SK-N-SH treated with all-trans-retinoic acid at 6 μM for 48 hours (cell line): ENCODE data around the gene PARVB.

ENCODE experiments used
- ARNTL ChIP-seq: fragments of 450-650 bp; formaldehyde crosslinking; IDR thresholded peaks from 2 replicates; pipeline ENCODE4 v1.5.0; 2020; ENCODE audit warnings: low read depth, mild to moderate bottlenecking, moderate library complexity, borderline replicate concordance
- BACH2 ChIP-seq: fragments of 250-450 bp; sonication (Bioruptor Pico); IDR thresholded peaks from 2 replicates; pipeline ENCODE4 v1.9.0; 2021; ENCODE audit warnings: mild to moderate bottlenecking, borderline replicate concordance
- CSDC2 ChIP-seq: fragments of 250-450 bp; sonication (Bioruptor Pico); IDR thresholded peaks from 2 replicates; pipeline ENCODE4 v1.5.0; 2020; ENCODE audit warnings: mild to moderate bottlenecking, moderate library complexity
- CSRNP3 ChIP-seq: fragments of 250-450 bp; sonication (Bioruptor Pico); IDR thresholded peaks from 2 replicates; pipeline ENCODE4 v1.5.1; 2021; ENCODE audit warnings: mild to moderate bottlenecking, moderate library complexity
- PATZ1 ChIP-seq: fragments of 250-450 bp; sonication (Bioruptor Pico); IDR thresholded peaks from 2 replicates; pipeline ENCODE4 v1.8.0; 2020; ENCODE audit warnings: mild to moderate bottlenecking, moderate library complexity, borderline replicate concordance
- TCF4 ChIP-seq: fragments of 250-450 bp; sonication (Bioruptor Pico); IDR thresholded peaks from 2 replicates; pipeline ENCODE4 v1.8.0; 2021; ENCODE audit warnings: mild to moderate bottlenecking, moderate library complexity, borderline replicate concordance
- TSHZ2 ChIP-seq: fragments of 250-450 bp; sonication (Bioruptor Pico); IDR thresholded peaks from 2 replicates; pipeline ENCODE4 v1.5.0; 2020; ENCODE audit warnings: mild to moderate bottlenecking, moderate library complexity
- ZFP3 ChIP-seq: fragments of 250-450 bp; sonication (Bioruptor Pico); IDR thresholded peaks from 2 replicates; pipeline ENCODE4 v1.5.0; 2020; ENCODE audit warnings: mild to moderate bottlenecking, moderate library complexity
- ZNF70 ChIP-seq: fragments of 450-650 bp; formaldehyde crosslinking; IDR thresholded peaks from 2 replicates; pipeline ENCODE4 v1.5.0; 2020; ENCODE audit warnings: mild to moderate bottlenecking, moderate library complexity

GRCh38 chr22:44130076-44130711, 106.1 kb downstream of the PARVB start:
- TF ChIP-seq PATZ1 (CRISPR knock-in tag) (no peak), CSRNP3 (CRISPR knock-in tag) (no peak), ZFP3 (CRISPR knock-in tag) (no peak), ARNTL (CRISPR knock-in tag) (no peak), BACH2 (CRISPR knock-in tag) (no peak), TSHZ2 (CRISPR knock-in tag) (no peak), TCF4 (CRISPR knock-in tag) (no peak), CSDC2 (CRISPR knock-in tag) (no peak), ZNF70 (CRISPR knock-in tag) (no peak)
